HPDE6-E6E7 (cell line): ENCODE data around the gene MCM8.

ENCODE experiments used
- DNase-seq: peaks from one replicate; pipeline ENCODE4 v3.0.0; 2011; ENCODE audit warnings: missing footprints; ENCODE audit errors: extremely low spot score

Gene MCM8

GRCh38 chr20:5945963-5946362 is 4.5 kb upstream of the MCM8 start:
- DNase-seq: peak; percentile 42

DNA sequence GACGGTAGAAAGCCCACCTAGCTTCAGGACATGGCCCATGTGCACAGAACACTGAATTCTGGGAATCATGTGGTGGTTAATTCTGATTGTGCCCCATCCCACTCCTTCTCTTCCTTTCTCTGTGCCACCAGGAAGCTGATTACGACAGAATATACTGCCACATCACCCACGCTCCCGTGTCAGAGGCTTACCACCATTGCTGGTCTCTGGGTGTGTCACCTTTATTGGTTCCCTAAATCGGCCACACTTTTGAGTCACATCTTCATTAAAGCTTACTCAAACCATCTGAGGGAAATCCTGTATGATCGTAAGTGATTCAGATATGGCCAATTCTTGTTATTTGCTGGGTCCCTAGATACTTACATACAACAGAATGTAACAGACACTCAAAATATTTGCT is 3.2 kb upstream of the MCM8 start:
- DNase-seq: no peak

GRCh38 chr20:5949943-5950270 is 545 bp upstream of the MCM8 start:
- peak; percentile 32 for DNase-seq

GRCh38 chr20:5967469-5967868 is 17.0 kb downstream of the MCM8 start:
- DNase-seq: no peak

DNA sequence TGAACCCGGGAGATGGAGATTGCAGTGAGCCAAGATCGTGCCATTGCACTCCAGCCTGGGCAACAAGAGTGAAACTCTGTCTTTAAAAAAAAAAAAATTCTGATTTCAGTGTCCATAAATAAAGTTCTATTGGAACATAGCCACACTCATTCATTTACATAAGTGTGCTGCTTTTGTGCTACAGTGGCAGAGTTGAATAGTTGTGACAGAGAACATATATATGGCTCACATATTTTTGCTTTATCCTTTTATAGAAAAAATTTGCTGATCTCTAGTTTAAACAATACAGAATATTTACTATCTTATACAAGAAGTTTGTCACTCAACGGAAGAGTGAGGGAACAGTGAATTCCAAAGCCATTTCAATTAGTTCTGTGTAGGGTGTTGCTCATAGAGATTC is 18.0 kb downstream of the MCM8 start:
- DNase-seq: no peak

DNA sequence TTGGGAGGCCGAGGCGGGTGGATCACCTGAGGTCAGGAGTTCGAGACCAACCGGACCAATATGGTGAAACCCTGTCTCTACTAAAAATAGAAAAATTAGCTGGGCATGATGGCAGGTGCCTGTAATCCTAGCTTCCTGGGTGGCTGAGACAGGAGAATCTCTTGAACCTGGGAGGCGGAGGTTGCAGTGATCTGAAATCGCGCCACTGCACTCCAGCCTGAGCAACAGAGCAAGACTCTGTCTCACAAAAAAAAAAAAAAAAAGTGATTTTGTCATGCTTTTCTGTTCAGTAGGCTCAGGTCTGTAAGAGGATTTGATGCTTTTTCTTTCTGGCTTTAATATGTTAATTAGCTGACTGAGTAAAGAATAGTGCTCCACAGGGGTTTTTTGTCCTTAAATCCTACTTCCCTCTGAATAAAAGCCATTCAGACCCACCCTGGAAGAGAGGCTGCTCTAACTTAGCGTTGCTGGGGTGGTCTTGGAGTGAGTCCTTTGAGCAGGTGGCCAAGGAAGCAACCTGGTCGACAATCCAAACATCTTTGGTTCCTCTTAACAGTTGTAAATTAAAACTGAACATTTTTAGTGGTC is 19.0 kb downstream of the MCM8 start:
- DNase-seq: no peak

DNA sequence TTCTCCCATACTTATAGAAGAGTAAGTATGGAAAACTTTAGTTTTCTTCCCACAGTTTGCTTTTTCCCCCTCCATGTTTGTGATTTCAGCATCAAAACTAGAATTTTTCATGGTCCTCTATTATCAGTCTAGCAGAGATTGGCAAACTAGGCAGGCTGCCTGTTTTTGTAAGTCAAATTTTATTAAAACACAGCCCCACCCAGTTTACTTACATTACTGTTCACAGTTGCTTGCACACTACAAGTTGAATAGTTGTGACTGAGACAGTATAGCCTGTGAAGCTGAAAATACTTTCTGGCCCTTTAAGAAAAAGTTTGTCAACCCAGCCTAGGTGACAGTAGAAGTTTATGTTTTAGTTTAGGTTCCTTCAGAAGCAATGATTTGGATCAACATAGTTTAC is 19.5 kb downstream of the MCM8 start:
- DNase-seq: no peak

DNA sequence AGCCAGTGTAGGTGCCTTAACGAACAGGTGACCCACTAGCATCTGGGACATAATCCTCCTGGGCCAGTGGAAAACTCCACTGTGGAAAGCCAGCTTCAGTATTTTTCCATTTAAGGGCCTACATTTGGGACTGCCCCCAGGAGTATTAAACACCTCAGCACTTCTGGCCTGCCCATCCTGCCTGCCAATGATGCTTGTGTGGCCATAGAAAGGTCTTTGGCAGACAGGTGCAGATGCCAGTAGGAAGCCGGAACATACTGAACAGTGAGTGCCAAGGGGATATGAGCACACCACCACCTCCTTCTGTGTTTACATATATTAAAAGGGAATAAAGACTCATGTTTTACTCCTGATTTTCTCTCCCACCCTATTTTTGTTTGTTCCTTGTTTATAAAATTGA is 19.9 kb downstream of the MCM8 start:
- no peak for DNase-seq

GRCh38 chr20:5971203-5971602 is 20.8 kb downstream of the MCM8 start:
- no peak for DNase-seq

GRCh38 chr20:5973172-5973571 is 22.7 kb downstream of the MCM8 start:
- DNase-seq: peak; percentile 96

- no peak for DNase-seq
Observed at GRCh38 chr20:5973971-5974370, 23.5 kb downstream of the MCM8 start.

DNA sequence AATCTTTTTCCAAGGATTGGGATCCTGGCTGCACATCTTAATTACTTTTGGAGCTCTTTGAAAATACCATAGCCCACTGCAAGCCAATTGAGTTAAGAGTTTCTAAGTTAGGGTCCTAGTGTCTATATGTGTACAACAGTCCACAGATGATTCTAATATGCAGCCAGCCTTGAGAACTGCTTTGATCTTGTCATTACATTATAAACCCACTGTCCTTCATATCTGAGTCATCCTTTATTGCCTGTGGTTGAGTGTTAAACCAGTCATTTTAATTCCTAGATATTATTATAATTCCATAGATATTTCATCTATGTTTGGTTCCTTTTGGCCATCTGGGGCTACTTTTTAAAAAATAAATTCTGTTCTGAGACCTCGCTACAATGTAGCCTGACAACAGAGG is 24.1 kb downstream of the MCM8 start:
- DNase-seq: no peak

DNA sequence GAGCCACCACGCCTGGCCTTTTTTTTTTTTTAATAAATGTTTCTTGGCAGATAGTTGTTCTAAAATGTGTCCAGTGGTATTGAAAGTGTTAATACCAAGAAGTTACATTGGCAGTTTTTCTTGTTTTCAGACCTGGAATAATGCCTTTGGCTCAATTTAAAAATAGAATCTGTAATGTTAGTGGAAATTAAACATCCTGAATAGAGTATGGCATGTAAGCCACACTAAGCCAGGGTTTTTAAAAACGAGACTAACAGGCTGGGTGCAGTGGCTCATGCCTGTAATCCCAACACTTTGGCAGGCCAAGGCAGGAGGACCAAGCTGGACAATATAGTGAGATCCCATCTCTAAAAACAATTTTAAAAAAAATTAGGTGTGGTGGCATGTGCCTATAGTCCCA is 25.3 kb downstream of the MCM8 start:
- no peak for DNase-seq

GRCh38 chr20:5977223-5977622 is 26.8 kb downstream of the MCM8 start:
- DNase-seq: no peak

DNA sequence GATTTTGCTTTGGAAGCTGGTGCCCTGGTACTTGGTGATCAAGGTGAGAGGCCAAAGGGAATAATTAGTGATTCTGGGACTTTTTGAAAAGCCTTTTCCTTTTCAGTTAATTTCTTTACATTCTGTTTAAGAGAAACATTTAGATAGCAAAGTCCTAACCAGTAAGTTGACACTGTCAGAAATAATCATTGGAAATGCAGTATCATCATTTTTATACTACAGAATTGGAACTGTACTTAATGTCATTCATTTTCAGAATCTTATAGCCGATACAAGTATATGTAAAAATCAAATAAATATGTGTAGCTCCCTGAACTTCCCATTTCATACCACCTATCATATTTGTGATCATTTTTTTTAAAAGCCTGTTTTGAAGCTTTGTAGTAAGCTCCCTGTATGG is 27.5 kb downstream of the MCM8 start:
- DNase-seq: no peak

GRCh38 chr20:5979801-5980200 is 29.3 kb downstream of the MCM8 start:
- no peak for DNase-seq

GRCh38 chr20:5980720-5981538 is 30.5 kb downstream of the MCM8 start:
- DNase-seq: no peak

DNA sequence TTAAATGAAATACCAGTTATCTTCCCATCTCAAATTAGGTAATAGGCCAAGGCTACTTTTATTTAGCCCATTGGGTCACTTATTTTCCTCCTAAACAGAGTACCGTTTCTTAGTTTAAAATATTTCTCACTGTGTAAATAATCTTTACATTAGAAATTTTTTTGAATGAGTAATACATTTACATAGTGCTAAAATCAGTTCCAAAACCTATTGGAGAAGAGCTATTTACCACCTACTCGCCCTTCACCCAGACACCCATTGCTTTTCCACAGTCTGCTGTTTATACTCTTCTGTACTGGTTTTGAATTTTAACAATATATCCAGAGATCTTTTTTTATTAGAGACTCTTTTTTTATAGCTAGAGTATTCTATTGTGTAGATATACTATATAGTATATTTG is 36.9 kb downstream of the MCM8 start:
- no peak for DNase-seq

DNA sequence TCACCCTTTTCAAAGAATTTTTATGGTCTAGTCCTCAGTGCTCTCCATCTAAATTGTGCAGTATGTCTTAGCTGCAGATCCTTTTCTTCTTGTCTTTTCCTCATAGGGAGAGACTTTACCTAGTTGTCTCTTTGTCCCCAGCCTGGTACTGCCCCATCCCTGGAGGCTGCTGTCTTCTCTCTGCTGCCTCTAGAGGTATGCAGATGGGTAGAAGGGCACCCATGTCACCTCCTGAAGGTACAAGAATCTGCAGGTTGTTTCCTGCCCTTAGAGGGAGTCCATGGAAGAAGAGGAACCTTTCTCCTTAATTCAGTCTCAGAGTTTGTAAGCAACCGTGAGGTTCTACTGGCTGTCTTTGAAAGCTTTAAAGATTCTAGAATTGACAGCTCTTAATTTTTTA is 39.1 kb downstream of the MCM8 start:
- DNase-seq: no peak

DNA sequence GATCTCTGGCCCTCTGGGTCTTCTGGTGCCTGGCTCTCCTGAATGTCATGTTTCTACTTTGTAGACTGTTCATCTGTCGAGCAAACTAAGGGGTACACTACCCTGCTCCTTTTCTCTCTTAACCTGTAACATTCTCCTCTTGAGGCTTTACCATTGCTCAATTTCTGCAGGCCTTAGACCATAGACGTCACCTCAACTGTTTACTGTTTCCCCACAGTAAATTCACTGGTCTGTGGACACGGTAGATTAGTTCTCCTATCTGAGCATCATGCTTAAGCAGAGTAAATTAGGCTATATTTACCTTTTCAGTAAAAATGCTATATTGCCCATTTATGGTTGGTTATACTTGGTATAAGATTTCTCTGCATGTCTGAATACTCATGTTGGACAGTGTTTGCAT is 40.5 kb downstream of the MCM8 start:
- no peak for DNase-seq

DNA sequence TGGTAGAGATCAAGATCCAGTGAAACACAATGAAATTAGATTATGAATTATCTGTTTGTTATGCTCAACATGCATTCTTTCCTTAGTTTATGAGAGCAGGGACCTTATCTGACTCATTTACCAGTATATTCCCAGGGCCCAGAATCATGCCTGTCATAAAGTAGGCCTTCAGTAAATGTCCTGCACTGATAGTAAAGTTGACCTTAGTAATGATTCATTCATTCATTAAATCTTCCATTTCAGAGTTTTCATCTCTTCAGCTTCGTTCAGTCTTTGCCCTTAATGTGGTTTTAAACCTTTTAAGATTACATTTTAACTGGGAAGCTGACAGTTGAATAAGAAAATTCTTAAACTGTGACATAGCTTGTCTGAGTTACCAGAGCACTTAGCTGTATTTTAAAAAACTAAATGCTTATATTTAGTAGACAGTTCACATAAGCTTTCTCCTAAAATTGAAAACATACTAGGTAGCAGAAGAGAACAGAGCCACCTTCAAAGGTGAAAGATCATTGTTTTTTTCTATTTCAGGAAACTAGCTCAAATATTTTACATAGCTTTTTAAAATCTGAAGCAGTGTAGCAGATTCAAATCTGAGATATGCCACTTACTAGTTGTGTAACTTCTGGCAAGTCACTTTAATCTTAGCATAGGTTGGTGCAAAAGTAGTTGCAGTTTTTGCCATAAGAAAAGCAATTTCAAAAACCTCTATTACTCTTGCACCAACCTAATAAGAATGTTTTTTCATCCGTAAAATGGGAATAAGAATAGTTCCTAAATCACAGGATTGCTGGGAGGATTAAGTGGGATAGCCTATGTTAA is 41.4 kb downstream of the MCM8 start:
- no peak for DNase-seq

GRCh38 chr20:5996765-5997164 is 46.3 kb downstream of the MCM8 start:
- DNase-seq: no peak

DNA sequence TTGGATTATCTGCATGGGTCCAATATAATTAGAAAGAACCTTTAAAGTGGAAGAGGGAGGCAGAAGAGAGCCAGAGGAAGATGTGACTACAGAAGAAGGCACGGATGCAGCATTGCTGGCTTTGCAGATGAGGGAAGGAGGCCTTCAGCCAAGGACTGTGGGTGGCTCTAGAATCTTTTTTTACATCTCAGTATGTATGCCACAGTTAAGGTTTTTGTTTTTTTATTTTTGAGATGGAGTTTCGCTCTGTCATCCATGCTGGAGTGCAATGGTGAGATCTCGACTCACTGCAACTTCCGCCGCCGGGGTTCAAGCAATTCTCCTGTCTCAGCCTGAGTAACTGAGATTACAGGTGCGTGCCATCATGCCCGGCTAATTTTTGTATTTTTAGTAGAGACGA is 49.3 kb downstream of the MCM8 start:
- no peak for DNase-seq
